Testis (tissue), 2 donors: ENCODE data around the gene FOXK1.

Experiments used
- POLR2A ChIP-seq: fragments of 450-650 bp; IDR thresholded peaks from one replicate; pipeline ENCODE4 v1.6.1; 2017; ENCODE audit warnings: antibody characterized with exemption, mild to moderate bottlenecking, moderate library complexity
- TF ChIP-seq, protein P1 (sequence below), 3 experiments: fragments of 450-650 bp in 2 of 3; fragments of 200-600 bp in 1 of 3; sonication (generic) in 1 of 3; IDR thresholded peaks; one replicate each; pipeline ENCODE4 v1.5.1; 2016 to 2019; ENCODE audit warnings: antibody characterized with exemption in 3 of 3, mild to moderate bottlenecking in 2 of 3, moderate library complexity in 1 of 3

- TF ChIP-seq, protein P1, sequence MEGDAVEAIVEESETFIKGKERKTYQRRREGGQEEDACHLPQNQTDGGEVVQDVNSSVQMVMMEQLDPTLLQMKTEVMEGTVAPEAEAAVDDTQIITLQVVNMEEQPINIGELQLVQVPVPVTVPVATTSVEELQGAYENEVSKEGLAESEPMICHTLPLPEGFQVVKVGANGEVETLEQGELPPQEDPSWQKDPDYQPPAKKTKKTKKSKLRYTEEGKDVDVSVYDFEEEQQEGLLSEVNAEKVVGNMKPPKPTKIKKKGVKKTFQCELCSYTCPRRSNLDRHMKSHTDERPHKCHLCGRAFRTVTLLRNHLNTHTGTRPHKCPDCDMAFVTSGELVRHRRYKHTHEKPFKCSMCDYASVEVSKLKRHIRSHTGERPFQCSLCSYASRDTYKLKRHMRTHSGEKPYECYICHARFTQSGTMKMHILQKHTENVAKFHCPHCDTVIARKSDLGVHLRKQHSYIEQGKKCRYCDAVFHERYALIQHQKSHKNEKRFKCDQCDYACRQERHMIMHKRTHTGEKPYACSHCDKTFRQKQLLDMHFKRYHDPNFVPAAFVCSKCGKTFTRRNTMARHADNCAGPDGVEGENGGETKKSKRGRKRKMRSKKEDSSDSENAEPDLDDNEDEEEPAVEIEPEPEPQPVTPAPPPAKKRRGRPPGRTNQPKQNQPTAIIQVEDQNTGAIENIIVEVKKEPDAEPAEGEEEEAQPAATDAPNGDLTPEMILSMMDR (IDR thresholded peaks at IDR 0.05): no peak
- TF ChIP-seq POLR2A: no peak
Measured at GRCh38 chr7:4642468-4643203, 39.5 kb upstream of the FOXK1 start.
